Suprapubic skin (tissue), 4 donors: ENCODE results near the gene STAM.

Experiments used
- POLR2A ChIP-seq, 2 donors: fragments of 450-650 bp; IDR thresholded peaks; one replicate each; pipeline ENCODE4 v1.6.1; 2017; ENCODE audit warnings: antibody characterized with exemption in 2 of 2, mild to moderate bottlenecking in 2 of 2, moderate library complexity in 2 of 2
- POLR2AphosphoS5 ChIP-seq, 3 donors: sonication (generic); formaldehyde crosslinking; IDR thresholded peaks; one replicate each; pipeline ENCODE4 v1.6.1; 2017; ENCODE audit warnings: antibody characterized with exemption in 3 of 3

DNA sequence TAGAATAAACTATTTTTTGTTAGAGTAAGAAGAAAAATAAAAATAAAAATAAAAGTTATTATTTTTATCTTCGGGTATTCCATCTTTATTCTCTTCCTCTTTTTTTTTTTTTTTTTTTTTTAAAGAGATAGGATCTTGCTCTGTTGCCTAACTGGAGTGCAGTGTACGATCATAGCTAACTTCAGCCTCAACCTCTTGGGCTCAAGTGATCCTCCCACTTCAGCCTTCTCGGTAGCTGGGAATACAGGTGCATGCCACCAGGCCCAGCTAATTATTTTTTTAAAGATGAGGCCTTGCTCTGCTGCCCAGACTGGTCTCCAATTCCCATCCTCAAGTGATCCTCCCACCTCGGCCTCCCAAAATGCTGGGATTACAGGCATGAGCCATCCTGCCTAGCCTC, 15.4 kb downstream of the STAM start:
- TF ChIP-seq POLR2AphosphoS5 (IDR thresholded peaks at IDR 0.05), result no peak
- no peak for TF ChIP-seq POLR2A (IDR thresholded peaks at IDR 0.05)
